ENCODE data around the gene PPARG. TPM values are rescaled to one million over a fixed set of nuclear protein-coding genes. Genes with fewer than 3 reads are reported as not detected.

PPARG gene
- total RNA-seq, 1 experiment from 2014 or later = 61.5 TPM

- POLR2A ChIA-PET (ENCODE audit: unreplicated experiment) = no interaction called here
- H3K27me3 ChIP-seq (ENCODE audit: insufficient read depth, low read depth) = no peaks in the 10 kb centered on the region
- H3K4me3 ChIP-seq = no peak overlapping the region
- intact Hi-C loops (cut with micrococcal nuclease; ENCODE audit: unreplicated experiment) = no loop called here
- no peaks in the 10 kb centered on the region; the same call in 1 of the 2 replicates for H3K9me3 ChIP-seq (ENCODE audit: insufficient read depth, low read depth)
- H3K79me2 ChIP-seq (ENCODE audit: low read depth) = no peaks in the 10 kb centered on the region
- no peak overlapping the region for H3K27ac ChIP-seq
- no peak for DNase-seq
- H4K20me1 ChIP-seq (ENCODE audit: insufficient read depth) = no peaks in the 10 kb centered on the region
- no TSS peak for BruUV-seq (replicated peaks)
- no peak overlapping the region for H2AFZ ChIP-seq
- no peak for TF ChIP-seq EZH2 (IDR thresholded peaks at IDR 0.05; ENCODE audit: low read depth)
- no peak for TF ChIP-seq CTCF (conservative IDR thresholded peaks at IDR 0.05)
- H3K4me2 ChIP-seq = no peak overlapping the region
- H3K36me3 ChIP-seq (ENCODE audit: low read depth) = peaks cover 12% of the 10 kb centered on the region; the same call in 1 of the 2 replicates
- peaks cover 40% of the 10 kb centered on the region for H3F3A ChIP-seq (ENCODE audit: insufficient read depth, low read depth)
- H3K9me2 ChIP-seq (ENCODE audit: insufficient read depth) = no peaks in the 10 kb centered on the region
- peaks cover 66% of the 10 kb centered on the region for H3K4me1 ChIP-seq (replicated peaks; ENCODE audit: insufficient read depth)
- CTCF ChIA-PET = no interaction called here
These were observed 162.6 kb downstream of the PPARG start for GRCh38 chr3:12451481-12451880.

- no peak for TF ChIP-seq EZH2 (IDR thresholded peaks at IDR 0.05; ENCODE audit: low read depth)
- no peak for TF ChIP-seq CTCF (conservative IDR thresholded peaks at IDR 0.05)
- no peak overlapping the region for H3K27ac ChIP-seq
- intact Hi-C loops (cut with micrococcal nuclease; ENCODE audit: unreplicated experiment) = no loop called here
- POLR2A ChIA-PET (ENCODE audit: unreplicated experiment) = no interaction called here
- no peaks in the 10 kb centered on the region for H3K27me3 ChIP-seq (ENCODE audit: insufficient read depth, low read depth)
- no peak overlapping the region for H2AFZ ChIP-seq
- H4K20me1 ChIP-seq (ENCODE audit: insufficient read depth) = no peaks in the 10 kb centered on the region
- no peaks in the 10 kb centered on the region; the same call in 1 of the 2 replicates for H3K9me3 ChIP-seq (ENCODE audit: insufficient read depth, low read depth)
- H3K79me2 ChIP-seq (ENCODE audit: low read depth) = no peaks in the 10 kb centered on the region
- no TSS peak for BruUV-seq (replicated peaks)
- peaks cover 12% of the 10 kb centered on the region; the same call in 1 of the 2 replicates for H3K36me3 ChIP-seq (ENCODE audit: low read depth)
- no peak overlapping the region for H3K4me2 ChIP-seq
- H3K9me2 ChIP-seq (ENCODE audit: insufficient read depth) = no peaks in the 10 kb centered on the region
- H3F3A ChIP-seq (ENCODE audit: insufficient read depth, low read depth) = peaks cover 35% of the 10 kb centered on the region
- no peak for DNase-seq
- H3K4me3 ChIP-seq = no peak overlapping the region
- CTCF ChIA-PET = no interaction called here
- peaks cover 61% of the 10 kb centered on the region for H3K4me1 ChIP-seq (replicated peaks; ENCODE audit: insufficient read depth)
These were observed 163.1 kb downstream of the PPARG start for GRCh38 chr3:12451960-12452359.

- Histone ChIP-seq H2AFZ (no peak overlapping the region), H3K4me3 (no peak overlapping the region), H3K36me3 (ENCODE audit: low read depth) (peaks cover 12% of the 10 kb centered on the region; the same call in 1 of the 2 replicates), H3F3A (ENCODE audit: insufficient read depth, low read depth) (peaks cover 28% of the 10 kb centered on the region), H3K9me3 (ENCODE audit: insufficient read depth, low read depth) (no peaks in the 10 kb centered on the region; the same call in 1 of the 2 replicates), H3K27ac (0 out of 2 replicates have a peak overlapping the region, but pooled peaks have one; percentile 83), H3K79me2 (ENCODE audit: low read depth) (no peaks in the 10 kb centered on the region), H3K4me2 (no peak overlapping the region), H3K9me2 (ENCODE audit: insufficient read depth) (no peaks in the 10 kb centered on the region), H3K27me3 (ENCODE audit: insufficient read depth, low read depth) (no peaks in the 10 kb centered on the region), H4K20me1 (ENCODE audit: insufficient read depth) (no peaks in the 10 kb centered on the region), H3K4me1 (replicated peaks; ENCODE audit: insufficient read depth) (peaks cover 54% of the 10 kb centered on the region)
- BruUV-seq (replicated peaks) = no TSS peak
- POLR2A ChIA-PET (ENCODE audit: unreplicated experiment) = no interaction called here
- CTCF ChIA-PET = no interaction called here
- TF ChIP-seq CTCF (conservative IDR thresholded peaks at IDR 0.05) (no peak), EZH2 (IDR thresholded peaks at IDR 0.05; ENCODE audit: low read depth) (no peak)
- DNase-seq = no peak
- intact Hi-C loops (cut with micrococcal nuclease; ENCODE audit: unreplicated experiment) = no loop called here
These were observed 163.8 kb downstream of the PPARG start for GRCh38 chr3:12452361-12453330.
